Ramos (cell line): ENCODE data around the gene NPIPB8.
"Not testable (repeated sequence)": the region's sequence is repeated elsewhere in the genome, so short reads cannot be mapped to it uniquely, and the experiment has no call there.

ENCODE experiments used
- in situ Hi-C: fragments of 300-500 bp; cut with MboI; formaldehyde crosslinking; loops from one replicate; pipeline ENCODE4 v1.14.3; 2022; ENCODE audit warnings: low sequenced_read_pairs; ENCODE audit not compliant: unreplicated experiment

NPIPB8 gene

DNA sequence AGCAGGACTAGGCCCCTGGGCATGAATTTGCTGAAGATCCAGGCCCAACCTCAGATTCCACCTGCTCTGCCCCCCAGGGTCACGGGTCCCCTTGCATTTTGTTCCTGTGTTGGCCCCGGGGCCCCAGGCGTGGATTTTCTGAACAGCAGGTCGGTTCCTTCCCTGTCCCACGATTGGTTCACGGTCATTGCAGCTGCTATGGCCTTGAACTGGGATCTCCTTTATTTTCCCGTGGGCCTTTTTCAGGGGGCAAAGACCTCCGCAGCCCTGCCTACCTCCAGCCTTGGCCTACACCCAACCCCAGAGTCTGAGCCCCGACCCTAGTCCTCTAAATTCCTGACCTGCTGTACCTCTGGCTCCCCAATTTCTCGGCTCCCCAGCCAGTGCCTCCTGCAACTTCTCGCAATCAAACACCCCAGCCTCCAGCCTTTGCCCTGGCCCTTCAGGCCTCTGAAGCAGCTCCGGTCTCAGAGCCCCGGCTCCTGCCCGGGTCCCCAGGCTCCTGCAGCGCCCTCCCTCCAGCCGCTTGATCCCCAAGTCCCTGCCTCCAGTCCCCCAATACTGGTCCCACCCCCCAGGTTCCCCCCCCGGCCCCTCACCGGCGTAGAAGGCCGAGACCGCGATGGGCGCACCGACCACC is 15.2 kb upstream of the NPIPB8 start:
- in situ Hi-C loops = not testable (repeated sequence)

DNA sequence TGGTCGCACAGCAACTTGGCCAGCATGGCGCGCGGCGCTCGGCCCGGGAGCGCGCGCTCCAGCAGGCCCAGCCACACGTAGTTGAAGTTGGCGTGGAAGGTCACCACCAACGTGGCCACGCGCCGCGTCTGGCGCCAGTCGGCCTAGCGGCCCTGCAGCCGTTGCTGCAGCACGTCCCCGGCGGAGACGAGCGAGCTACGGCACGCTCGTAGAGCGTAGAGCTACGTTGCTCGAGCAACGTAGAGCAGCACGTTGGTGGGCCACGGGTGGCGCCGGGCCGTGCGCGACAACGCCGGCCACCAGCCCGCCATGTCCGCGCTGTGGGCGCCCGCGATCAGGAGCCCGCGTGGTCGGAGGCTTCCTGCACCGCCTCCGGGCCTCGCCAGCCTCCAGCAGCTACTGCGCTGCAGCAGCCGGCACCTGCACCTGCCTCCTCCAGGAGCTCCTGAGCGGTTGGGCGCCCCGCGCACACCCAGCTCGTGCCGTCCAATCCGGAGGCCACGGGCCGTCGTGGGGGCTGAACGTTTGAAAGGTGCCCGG is 14.6 kb upstream of the NPIPB8 start:
- in situ Hi-C loops = no loop called here

DNA sequence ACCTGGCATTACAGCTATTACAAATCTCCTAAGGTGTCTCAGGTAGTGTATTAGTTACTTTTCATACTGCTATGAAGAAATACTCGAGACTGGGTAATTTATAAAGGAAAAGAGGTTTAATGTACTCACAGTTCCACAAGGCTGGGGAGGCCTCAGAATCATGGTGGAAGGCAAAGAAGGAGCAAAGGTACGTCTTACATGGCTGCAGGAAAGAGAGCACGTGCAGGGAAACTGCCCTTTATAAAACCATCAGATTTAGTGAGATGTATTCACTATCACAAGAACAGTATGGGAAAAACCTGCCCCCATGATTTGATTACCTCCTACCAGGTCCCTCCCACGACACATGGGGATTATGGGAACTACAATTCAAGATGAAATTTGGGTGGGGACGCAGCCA is 7.0 kb upstream of the NPIPB8 start:
- in situ Hi-C loops = not testable (repeated sequence)

DNA sequence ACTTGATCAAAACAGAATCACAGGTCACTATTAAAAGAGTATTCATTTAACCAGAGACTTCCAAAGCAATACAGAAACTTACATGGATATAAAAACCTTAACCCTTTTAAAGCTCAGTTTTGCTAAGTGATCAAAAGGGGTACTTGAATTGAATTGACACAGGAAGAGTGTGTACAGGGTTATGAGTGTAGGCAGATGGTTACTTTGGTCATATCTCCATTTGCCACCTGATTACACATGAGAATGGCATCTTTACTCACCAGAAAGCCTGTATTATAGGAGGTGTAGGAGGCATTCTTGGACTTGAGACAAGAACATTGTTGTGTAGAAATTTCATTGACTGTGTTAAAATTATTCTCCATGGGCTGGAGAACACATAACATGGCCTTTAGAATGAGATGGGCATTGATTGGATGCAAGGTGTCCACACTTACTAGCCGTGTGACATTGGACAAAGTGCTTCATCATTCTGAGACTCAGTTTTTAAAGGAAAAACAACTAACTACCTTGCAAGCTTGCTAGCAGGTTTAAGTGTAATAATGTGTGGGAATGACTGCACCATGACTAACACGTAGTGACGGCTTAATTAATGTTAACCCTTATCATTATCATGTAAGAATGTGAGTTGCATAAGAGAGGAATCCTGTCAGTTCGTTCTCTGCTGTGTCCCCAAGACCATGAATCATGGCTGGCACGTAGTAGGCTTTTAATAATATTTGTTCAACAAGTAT is 1.6 kb upstream of the NPIPB8 start:
- in situ Hi-C loops = not testable (repeated sequence)

DNA sequence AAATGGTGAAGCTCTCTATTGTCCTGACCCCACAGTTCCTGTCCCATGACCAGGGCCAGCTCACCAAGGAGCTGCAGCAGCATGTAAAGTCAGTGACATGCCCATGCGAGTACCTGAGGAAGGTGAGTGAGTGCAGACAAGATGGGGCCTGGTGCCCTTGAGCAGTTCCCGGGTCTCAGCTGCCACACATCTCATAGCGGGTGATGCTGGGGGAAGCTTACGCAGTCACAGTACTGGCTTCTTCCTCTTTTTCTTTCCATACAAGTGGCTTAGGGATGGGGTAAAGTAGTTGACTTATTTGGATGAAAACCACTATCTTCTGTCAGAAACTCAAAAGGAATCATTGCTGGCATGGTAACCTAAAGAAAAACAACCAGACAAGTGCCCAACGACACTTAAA is 494 bp downstream of the NPIPB8 start:
- in situ Hi-C loops = not testable (repeated sequence)

DNA sequence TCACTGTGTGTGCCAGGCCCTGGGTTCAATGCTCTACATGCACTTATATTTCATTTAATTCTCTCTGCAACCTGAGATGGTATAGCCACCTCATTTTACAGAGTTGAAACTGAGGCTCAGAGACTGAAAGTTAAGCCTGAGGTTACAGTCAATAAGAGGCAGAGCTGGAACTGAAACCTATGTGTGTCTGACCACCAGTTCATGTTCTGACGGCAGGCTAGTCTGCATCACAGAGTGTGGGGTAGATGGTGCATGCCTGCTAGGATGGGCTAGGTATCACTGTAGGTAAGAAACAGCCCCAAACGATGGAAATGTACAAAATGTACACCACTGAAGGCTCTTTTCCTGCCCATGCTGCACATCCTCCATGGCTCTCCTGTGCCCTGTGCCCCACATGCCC is 2.1 kb downstream of the NPIPB8 start:
- in situ Hi-C loops = not testable (repeated sequence)

DNA sequence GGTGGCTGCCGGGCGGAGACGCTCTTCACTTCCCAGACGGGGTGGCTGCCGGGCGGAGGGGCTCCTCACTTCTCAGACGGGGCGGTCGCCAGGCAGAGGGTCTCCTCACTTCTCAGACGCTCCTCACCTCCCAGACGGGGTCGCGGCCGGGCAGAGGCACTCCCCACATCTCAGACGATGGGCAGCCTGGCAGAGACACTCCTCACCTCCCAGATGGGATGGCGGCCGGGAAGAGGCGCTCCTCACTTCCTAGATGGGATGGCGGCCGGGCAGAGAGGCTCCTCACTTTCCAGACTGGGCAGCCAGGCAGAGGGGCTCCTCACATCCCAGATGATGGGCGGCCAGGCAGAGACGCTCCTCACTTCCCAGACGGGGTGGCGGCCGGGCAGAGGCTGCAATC is 28.4 kb downstream of the NPIPB8 start:
- in situ Hi-C loops = not testable (repeated sequence)

DNA sequence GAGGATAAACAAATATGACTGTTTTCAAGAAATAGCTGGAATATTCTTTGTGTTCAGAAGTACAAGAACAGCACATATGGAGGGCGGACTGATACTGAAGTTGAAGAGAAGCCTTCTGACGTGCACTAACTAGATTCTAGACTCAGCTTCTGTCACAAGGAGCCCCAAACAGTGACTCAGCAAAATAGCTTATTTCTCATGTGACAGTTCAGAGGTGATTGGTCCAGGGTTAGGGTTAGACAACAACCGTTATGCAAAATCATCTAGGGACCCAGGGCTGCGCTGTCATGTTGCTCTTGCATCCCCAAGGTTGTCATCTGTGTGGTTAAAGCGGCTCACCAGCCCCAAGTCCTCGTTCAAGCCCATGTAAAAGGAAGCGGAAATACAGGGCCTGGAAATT is 29.6 kb downstream of the NPIPB8 start:
- in situ Hi-C loops = not testable (repeated sequence)

DNA sequence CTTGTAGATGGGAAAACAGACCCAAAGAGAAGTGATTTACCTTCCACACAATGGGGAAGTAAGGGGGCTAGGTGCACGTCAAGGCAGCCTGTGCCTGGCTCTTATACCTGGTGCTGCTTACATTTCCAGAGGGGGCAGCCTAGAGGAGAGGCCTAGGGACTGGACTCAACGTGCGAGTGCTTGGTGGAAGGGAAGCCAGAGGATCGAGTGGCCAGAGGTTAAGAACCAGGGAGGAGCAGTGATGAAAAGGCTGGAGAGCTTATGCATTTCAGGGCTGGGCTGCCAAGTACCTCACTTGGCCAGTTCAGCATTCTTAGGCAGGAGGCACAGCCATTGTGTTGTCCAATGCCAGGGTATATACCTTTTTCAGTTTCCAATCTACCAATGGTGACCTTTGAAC is 30.3 kb downstream of the NPIPB8 start:
- in situ Hi-C loops = not testable (repeated sequence)

DNA sequence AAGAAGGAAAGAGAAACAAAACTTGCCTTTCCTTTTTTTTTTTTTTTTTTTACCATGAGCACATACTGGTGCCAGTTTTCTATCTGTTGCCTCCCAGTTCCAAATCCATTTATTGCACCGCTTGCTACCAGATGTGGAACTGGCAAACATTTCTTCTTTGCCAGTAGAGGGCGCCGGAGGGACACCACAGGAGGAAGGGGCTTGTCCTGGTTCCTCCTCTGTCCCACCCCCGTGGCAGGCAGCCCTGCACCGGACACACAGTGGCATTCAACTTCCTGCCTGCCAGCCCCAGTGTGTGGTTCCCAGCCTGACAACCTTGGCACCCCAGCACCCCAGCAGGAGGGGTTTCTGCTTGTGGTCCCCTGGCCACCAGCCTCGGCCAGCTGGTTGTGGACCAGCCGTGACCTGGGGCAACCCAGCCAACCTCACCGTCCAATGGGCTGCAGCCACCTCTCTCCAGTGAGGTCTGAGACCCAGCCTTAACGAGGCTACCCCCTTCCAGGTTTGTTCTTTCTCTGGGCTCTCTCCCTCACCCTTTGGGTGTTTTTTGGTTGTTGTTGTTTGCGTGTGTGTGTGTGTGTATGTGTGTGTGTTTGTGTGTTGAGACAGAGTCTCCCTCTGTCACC is 50.6 kb downstream of the NPIPB8 start:
- in situ Hi-C loops = not testable (repeated sequence)

DNA sequence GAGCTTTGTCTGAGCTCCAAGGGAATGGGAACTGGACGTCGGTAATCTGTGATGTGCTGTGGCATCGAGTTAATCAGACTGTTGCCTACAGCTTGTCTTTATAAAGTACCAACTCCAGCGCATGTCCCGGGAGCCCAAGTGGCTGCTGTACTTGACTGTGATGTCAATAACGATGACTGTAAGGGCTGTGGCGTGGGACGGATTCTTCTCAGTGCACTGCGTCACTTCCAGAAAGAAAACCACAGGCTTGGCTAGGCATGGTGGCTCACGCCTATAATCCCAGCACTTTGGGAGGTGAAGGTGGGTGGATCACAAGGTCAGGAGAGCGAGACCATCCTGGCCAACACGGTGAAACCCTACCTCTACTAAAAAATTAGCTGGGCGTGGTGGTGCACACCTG is 51.6 kb downstream of the NPIPB8 start:
- in situ Hi-C loops = not testable (repeated sequence)

DNA sequence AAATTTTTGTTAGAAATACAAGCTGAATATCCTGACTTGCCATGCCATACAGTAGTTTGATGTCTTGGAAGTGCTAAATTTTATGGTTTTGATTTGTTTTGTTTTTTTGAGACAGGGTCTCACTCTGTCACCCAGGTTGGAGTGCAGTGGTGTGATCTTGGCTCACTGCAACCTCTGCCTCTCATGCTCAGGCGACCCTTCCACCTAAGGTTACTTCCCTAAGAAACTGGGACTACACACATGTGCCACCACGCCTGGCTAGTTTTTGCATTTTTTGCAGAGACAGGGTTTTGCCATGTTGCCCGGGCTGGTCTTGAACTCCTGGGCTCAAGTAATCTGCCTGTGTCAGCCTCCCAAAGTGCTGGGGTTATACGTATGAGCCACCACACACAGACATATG is 53.9 kb downstream of the NPIPB8 start:
- in situ Hi-C loops = not testable (repeated sequence)

DNA sequence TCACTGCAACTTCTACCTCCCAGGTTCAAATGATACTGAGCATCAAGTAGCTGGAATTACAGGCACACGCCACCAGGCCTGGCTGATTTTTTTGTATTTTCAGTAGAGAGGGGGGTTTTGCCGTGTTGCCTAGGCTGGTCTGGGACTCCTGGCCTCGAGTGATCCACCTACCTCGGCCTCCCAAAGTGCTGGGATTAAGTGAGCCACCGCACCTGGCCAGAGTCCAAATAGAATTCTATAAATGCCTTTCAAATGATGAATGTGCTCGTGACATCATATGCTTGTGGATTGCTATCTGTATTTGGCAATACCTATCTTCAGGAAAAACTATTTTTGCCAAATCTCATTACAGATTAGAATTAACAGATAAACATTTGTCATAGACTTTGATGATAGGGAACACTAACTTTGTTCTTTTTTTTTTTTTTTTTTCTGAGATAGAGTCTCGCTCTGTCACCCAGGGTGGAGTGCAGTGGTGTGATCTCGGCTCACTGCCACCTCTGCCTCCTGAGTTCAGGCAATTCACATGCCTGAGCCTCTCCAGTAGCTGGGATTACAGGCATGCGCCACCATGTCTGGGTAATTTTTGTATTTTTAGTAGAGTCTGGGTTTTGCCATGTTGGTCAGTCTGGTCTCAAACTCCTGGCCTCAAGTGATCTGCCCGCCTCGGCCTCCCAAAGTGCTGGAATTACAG is 55.5 kb downstream of the NPIPB8 start:
- in situ Hi-C loops = not testable (repeated sequence)

DNA sequence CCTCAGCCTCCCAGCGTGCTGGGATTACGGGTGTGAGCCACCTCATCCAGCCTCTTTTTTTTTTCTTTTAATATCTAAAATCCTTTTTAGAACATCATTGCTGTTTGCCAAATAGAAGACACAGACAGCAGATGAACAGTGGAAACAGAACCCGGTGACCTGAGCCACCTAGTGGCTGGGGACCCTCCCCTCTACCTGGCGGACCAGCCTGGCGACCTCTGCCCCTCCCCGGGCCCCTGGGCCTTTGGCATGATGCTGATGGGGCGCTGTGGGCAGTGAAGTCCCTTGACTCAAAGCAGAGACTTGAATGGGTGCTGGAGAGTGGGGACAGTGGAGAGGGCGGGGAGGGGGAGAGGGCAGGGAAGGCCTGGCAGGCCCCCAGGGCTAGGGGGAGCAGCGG is 61.9 kb downstream of the NPIPB8 start:
- in situ Hi-C loops = not testable (repeated sequence)

DNA sequence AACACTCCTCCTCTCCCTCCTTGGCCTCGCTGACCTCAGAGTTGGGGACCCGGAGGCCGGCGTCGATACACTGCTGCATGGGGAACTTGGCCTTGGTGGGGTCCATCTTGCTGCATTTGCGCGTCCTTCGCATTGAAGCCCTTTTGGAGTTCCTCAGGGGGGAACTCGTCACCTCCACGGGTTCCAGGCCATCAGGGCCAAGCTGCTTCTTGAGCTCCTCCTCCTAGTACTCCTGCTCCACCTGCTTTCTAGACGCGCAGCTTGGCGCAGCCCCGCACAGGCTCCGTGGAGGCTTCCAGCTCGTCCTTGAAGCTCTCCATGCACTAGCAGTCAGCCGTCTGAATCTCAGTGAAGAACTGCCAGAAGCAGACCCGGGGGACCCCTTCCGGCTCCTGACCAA is 62.5 kb downstream of the NPIPB8 start:
- in situ Hi-C loops = not testable (repeated sequence)

DNA sequence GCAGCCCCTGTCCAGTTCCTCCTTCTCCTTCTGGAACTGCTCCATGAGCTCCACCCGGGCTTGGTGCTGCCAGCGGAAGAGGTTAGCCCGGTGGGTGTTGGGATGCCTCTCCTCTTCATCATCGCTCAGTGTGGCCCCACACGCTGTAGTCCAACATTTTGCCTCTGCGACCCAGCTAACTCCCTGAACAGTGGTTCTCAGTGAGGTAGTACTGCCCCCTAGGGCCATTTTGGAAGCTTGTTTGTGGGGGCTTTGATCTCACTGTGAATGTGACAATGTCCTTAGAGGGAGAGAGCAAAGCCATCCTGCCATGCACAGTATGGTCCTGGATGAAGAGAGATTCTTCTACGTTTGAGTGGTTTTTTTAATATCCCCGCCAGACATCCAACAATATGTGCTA is 63.5 kb downstream of the NPIPB8 start:
- in situ Hi-C loops = not testable (repeated sequence)

DNA sequence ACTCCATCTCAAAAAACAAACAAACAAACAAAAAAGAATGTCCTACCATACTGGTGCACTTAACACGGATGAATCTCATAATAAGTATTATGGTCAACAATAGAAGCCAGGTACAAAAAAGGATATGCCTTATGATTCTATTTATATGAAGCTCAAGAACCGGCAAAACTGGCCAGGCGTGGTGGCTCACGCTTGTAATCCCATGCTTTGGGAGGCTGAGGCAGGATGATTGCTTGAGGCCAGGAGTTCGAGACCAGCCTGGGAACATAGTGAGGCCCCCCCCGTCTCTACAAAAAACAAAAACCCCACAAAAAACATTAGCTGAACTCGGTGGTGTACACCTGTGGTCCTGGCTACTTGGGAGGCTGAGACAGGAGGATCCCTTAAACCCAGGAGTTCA is 66.4 kb downstream of the NPIPB8 start:
- in situ Hi-C loops = not testable (repeated sequence)
